ENCODE measurements around the gene ADGRG6.
"Not testable (repeated sequence)": the region's sequence is repeated elsewhere in the genome, so short reads cannot be mapped to it uniquely, and the experiment has no call there.

Gene ADGRG6

GRCh38 chr6:142412241-142412640, 110.4 kb downstream of the ADGRG6 start:
- DNase-seq = no peak

GRCh38 chr6:142412658-142413057, 110.9 kb downstream of the ADGRG6 start:
- no peak for DNase-seq

GRCh38 chr6:142413111-142413510, 111.3 kb downstream of the ADGRG6 start:
- DNase-seq = no peak

DNA sequence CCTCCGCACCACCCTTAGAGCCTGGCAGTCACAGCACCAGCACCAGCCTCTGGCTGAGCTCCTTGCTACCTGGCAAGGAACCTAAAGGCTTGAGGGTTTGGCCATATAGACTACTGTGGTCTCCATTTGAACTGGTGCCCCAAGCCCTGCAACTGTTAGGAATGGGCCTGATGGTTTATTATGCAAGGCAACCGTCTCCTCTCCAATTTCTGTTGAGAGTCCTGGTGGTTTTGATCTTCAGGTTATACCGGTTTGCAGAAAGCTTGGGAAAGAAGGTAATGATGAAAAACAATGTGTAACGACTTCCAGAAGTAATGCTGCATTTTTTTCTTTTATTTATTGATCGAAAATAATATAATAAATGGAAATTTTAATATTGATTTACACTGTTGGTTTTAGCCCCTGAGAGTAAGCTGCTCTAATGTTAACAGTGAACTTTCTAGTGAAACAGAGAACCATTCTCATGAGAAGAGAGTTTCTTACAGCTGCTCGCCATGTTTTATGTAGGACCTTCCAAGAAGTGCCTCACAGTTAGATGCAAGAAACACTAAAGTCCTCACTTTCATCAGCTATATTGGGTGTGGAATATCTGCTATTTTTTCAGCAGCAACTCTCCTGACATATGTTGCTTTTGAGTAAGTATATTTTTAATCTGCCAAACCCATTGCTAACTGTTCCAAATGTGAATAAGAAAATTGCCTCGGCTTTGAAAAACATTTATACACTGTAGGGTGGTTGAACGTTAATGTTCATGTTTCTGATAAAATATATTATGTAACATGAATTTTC, 112.8 kb downstream of the ADGRG6 start:
- DNase-seq = no peak

DNA sequence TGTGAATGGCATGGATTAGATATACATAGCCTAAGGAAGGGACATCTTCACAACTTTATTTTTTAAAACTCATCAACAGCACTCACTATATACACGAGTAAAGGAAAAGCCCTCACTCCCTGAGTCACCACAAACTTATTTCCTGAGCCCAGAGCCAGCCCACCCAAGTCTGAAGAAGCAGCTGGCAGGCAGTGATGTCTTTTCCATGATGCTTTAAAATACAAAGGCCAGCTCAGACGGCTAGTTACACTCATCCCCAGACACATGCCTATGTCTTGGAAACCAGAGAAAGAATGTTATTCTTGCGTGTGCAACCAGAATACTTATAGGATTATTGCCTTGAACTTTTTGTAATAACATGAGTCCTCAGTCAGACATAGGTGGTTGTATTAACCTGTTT, 114.4 kb downstream of the ADGRG6 start:
- DNase-seq = no peak

- DNase-seq = no peak
Measured at GRCh38 chr6:142416686-142417085, 114.9 kb downstream of the ADGRG6 start.

DNA sequence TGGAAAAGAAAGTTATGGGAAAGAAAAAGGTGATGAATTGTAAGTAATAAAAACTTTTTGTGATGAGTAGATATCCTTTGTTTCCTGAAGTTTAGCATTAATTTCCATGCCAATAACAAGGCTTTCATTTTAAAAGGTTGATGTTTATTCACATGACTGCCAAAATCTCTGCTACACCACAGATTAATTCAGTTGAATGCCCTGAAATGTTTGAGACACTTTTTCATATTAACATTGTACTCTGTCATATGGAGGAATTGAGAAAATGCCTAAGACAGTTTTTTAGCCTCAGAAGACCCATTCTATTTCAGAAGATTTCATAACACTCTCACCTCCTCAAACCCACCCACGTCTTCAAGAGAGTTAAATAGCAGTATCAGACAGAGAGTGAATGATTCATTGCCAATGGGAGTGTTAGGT, 115.5 kb downstream of the ADGRG6 start:
- DNase-seq = no peak

DNA sequence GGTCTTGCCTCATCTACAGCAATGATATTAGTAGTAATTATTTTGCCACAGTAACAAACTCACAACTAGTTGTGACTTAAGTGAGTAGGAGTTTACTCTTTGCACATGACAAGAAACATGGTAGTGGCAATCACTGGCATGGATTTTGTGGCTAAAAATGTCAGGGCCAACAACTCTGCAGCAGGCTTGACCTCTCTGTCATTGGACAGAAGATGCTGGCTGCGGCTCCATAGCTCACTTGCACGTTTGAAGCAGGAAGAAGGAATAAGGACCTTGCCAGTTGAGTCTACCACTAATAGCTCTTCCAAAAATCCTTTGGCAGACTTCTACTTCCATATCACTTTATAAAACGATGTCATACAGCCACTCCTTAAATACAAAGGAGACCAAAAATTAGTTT, 117.3 kb downstream of the ADGRG6 start:
- DNase-seq = no peak

- no peak for DNase-seq
Measured at GRCh38 chr6:142420802-142421201, 119.0 kb downstream of the ADGRG6 start.

DNA sequence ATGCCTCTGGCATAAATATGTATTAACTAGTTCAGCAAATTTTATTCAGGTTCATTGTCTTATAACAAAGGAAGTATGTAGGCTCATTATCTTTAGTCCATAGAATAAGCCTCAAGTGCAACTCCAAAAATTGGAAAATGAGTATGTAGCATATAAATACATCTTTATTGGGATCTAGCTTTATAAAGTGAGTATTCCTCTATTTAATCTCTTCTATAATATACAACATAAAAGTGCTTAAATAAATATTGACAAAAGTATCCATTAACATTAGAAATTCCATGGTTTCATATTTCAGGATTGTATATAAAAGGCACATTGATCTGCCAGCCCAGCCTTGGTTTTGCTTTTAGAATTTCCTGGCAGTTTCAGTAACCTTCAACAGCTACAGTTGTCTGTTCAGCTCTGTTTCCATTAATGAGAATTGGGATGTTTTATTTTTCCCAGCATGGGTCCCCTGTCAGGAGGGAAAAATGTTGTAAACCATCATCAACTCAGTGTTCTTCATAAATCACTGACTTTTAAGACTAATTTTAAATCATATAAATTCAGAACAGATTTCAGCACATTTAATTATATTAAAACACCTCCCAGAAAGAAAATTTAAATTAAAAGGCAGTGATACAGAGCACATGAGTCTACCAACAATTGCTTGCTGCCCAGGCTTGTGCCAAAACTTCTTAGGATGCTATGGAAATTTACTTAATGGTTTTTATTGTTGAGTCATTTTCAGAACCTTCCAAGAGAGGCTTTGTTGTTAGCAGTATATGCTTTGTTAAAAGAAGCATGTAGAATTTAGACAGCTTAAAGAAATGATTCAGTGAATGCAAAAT, 119.7 kb downstream of the ADGRG6 start:
- DNase-seq = no peak

DNA sequence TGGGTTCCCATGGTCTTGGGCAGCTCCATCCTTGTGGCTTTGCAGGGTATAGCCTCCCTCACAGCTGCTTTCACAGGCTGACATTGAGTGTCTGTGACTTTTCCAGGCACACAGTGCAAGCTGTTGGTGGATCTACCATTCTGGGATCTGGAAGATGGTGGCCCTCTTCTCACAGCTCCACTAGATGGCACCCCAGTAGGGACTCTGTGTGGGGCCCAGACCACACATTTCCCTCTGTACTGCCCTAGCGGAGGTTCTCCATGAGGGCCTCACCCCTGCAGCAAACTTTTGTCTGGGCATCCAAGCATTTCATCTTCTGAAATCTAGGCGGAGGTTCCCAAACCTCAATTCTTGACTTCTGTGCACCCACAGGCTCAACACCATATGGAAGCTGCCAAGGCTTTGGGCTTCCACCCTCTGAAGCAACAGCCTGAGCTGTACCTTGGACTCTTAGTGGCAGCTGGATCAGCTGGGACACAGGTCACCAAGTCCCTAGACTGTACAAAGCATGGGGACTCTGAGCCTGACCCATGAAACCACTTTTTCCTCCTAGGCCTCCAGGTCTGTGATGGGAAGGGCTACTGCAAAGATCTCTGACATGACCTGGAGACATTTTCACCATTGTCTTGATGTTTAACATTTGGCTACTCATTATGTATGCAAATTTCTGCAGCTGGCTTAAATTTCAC, 124.8 kb downstream of the ADGRG6 start:
- DNase-seq = not testable (repeated sequence)

GRCh38 chr6:142428468-142428867, 126.7 kb downstream of the ADGRG6 start:
- not testable (repeated sequence) for DNase-seq

- no peak for DNase-seq
Measured at GRCh38 chr6:142429195-142429594, 127.4 kb downstream of the ADGRG6 start.

DNA sequence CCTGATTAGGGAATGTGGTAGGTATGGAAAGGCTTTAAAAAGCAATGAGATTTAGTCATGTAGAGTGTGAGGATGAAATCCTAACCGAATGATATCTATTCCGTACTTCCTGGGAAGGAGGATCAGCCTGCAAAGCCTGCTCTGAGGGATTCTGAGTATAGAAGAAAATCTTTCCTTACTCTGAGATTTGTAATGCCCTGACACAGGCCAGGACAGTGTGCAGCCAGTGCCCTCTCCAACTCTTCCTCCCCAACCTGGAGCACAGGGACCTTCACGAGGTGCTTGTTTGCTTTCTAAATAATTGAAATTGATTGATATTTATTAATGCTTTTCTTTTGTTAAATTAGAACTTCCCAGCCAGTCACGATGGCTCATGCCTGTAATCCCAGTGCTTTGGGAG, 131.6 kb downstream of the ADGRG6 start:
- DNase-seq = no peak

DNA sequence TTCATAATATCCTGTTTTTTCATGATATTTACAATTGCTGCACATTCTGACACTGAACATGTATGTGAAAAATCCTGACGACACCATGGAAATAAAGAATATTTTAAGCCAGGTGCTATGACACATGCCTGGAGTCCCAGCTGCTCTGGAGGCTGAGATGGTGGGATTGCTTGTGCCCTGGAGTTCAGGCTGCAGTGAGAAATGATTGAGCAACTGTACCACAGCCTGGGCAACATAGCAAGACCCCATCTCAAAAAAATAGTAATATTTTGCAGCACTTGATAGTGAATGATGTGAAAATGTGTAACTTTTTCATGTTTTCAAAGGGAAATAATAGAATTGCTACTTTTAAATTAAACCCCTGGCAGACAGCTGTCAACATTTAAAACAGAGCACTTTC, 137.1 kb downstream of the ADGRG6 start:
- no peak for DNase-seq

DNA sequence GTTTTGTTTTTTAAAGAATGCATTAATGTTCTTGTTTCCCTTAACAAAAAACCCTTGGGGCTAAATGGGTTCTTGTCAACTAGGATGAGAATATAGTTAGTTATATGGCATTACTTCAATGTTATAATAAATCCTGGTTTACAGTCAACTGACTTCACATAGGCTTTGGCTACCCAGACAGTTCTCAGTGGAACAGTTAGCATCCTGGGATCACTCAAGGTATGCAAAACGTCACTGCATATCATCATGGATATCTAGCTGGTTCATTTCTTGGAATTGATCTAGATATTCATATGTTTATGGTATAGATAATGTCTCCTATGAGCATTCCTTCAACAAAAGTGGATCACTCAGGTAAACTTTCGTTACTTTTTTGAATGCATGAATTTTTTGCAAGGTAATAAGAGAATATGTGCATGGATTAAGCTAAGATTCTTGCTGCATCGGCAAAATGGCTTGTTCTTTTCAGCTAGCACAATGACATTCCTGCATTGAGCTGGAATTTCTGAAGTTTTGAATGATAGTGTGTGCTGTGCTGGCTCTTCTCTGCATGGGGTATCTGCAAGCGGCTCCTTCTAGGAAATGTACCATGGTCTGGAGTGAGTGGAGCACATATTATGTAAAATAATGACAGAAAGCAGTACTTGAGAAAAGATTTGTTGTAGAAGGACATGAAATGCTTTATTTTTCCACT, 138.9 kb downstream of the ADGRG6 start:
- DNase-seq = no peak

GRCh38 chr6:142441716-142442115, 139.9 kb downstream of the ADGRG6 start:
- DNase-seq = no peak

GRCh38 chr6:142443102-142443501, 141.3 kb downstream of the ADGRG6 start:
- DNase-seq = no peak

GRCh38 chr6:142443532-142443931, 141.7 kb downstream of the ADGRG6 start:
- no peak for DNase-seq

DNA sequence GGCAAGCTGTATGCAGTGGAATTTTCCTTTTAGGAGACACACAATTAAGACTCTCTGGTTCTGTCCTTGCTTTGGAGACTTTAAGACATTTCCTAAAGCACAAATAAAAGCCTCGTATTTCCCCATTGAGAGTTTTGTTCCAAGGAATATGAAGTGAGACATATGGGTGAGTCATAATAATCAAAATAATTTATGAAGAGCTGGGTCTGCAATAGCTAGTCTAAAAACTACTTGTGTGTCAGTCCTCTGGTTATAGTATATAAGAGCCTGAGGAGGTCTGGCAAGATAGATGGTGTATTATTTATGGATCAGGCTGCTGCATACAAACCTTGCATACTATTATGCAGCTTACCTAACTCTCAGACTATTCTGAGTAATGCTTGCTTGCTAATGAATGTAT, 142.6 kb downstream of the ADGRG6 start:
- DNase-seq = no peak

DNA sequence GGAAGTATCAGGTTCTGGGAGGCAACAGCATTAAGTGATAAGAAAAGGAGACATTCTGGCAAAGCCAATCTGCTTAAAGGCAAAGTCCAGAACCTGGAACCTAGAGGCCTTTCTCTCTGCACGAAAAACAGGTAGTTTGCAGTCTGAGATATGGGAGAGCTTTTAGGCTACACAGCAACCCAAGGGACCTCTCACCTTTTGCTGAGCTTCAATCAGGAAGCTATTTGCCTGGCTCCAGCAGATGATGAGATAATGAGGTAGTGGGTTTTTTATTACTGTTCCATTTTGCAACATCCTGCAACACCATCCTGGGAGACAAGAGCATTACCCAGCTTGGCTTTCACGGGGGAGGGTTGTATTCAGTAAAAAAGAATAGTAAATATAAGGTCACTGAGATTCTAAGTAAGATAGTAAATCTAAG, 143.1 kb downstream of the ADGRG6 start:
- no peak for DNase-seq

DNA sequence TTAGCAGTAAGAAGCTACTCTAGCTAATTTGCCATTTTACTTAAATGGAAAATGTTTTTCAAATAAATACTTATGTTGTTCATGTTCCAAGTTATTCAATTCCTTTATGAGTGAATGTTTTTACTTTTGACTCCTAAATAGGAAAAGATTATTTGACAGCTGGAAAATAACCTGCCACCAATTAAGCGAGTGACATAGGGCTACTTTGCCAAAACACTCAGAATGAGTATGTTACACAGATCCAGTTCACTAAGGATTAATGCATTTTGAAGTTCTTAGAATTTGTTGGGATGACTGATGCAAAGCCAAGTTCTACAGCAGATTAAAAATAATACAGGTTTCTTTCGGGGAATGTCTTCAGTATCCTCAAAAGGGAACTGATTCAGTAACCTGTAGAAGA, 144.4 kb downstream of the ADGRG6 start:
- no peak for DNase-seq
